Stimulated activated CD8-positive, alpha-beta memory T cell treated with anti-CD3 and anti-CD28 coated beads, Interleukin-7, amount 100 ng/mL, for 48 hours (primary cell): ENCODE measurements around the gene C20orf202.
"Not testable (repeated sequence)": the region's sequence is repeated elsewhere in the genome, so short reads cannot be mapped to it uniquely, and the experiment has no call there.

ENCODE experiments used
- DNase-seq, 2 donors: peaks; one replicate each; pipeline ENCODE4 v3.0.0-alpha.2; 2020; ENCODE audit warnings: low read depth in 1 of 2; ENCODE audit errors: extremely low read depth in 1 of 2

C20orf202 gene

GRCh38 chr20:1207293-1207878, 4.1 kb downstream of the C20orf202 start:
- no peak for DNase-seq

GRCh38 chr20:1209447-1210387, 6.5 kb downstream of the C20orf202 start:
- no peak for DNase-seq

- no peak for DNase-seq
Observed at GRCh38 chr20:1210501-1210900, 7.2 kb downstream of the C20orf202 start.

- no peak for DNase-seq
Observed at GRCh38 chr20:1212023-1212422, 8.8 kb downstream of the C20orf202 start.

GRCh38 chr20:1212607-1213396, 9.5 kb downstream of the C20orf202 start:
- DNase-seq: peak in 1 of 2 donors; percentile 55

- no peak for DNase-seq
Observed at GRCh38 chr20:1214838-1215261, 11.6 kb downstream of the C20orf202 start.

GRCh38 chr20:1215386-1216170, 12.3 kb downstream of the C20orf202 start:
- DNase-seq: peak in 1 of 2 donors; percentile 76

GRCh38 chr20:1216527-1217427, 13.5 kb downstream of the C20orf202 start:
- not testable (repeated sequence) for DNase-seq

- not testable (repeated sequence) for DNase-seq
Observed at GRCh38 chr20:1222750-1223149, 19.5 kb downstream of the C20orf202 start.

- DNase-seq: no peak
Observed at GRCh38 chr20:1224205-1224890, 21.1 kb downstream of the C20orf202 start.

GRCh38 chr20:1225263-1225782, 22.1 kb downstream of the C20orf202 start:
- DNase-seq: no peak

- DNase-seq: peak; percentile 56 to 60
Observed at GRCh38 chr20:1225783-1226654, 22.8 kb downstream of the C20orf202 start, which contains the start of gene RAD21L1. Gene RAD21L1, plus strand, starts transcription at chr20:1226044. Its CDS starts 2,410 bp downstream, at chr20:1228454.

- DNase-seq: no peak
Observed at GRCh38 chr20:1229541-1229940, 26.3 kb downstream of the C20orf202 start.

- DNase-seq: no peak
Observed at GRCh38 chr20:1232286-1233111, 29.2 kb downstream of the C20orf202 start.

GRCh38 chr20:1240549-1240948, 37.3 kb downstream of the C20orf202 start:
- DNase-seq: no peak

- DNase-seq: no peak
Observed at GRCh38 chr20:1241456-1241855, 38.2 kb downstream of the C20orf202 start.

- DNase-seq: no peak
Observed at GRCh38 chr20:1242099-1242498, 38.8 kb downstream of the C20orf202 start.
